GM18499 (cell line): Measurements from ENCODE around the gene ESPL1.

Experiments used
- ATAC-seq: cut with Tn5 transposase; IDR thresholded peaks from one replicate; pipeline ENCODE4 v1.9.1; 2021; ENCODE audit warnings: moderate number of reproducible peaks; ENCODE audit not compliant: insufficient read depth, unreplicated experiment

ESPL1 gene

DNA sequence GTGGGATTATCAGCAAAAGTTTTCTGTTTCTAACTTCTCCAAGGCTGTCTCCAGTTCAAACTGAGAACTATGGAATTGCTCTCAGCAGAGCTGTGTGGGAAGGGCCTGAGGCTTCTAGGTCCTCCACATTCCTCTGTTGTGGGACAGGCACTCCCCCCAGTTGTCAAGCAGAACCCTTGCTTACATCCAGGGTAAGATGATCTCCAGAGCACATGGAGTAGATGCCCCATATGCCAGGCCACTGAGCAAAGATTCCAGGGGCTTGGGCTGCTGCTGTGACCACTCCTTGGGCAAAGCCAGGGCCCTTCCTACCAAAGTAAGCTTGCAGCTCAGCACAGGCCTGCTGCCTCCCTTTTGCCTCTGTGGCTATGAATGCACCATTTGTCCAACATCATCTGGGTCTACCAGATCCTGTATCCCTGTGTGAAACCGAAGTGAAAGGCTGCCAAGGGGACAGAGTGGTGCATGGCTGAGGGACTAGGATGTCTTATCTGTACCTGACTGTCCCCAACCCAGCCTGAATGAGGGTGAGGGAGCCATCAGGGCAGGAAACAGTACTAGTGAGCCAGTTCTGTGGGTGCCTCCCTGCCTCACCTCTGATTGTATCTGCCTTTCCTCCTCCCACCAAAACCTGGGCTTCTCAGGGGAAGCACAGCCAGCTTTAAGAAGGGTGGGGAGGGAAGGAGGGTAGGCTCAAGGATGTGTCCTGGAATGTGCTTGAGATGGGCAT, 13.1 kb upstream of the ESPL1 start:
- ATAC-seq: no peak

DNA sequence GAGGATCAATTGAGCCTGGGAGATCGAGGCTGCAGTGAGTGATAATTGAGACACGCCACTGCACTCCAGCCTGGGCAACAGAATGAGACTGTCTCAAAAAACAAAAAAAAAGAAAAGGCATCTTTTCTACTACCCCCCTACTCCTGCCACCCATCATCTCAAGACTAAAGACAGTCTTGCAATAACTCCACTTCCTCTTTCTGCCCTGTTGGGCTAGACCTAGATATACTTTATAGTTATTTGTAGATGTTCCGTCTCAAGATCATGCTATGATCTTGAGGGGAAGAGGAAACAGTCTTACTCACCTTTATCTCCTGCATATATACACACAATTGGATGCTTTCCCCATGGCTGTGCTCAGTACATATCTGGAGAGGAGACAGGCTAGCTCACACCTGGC, 12.1 kb upstream of the ESPL1 start:
- ATAC-seq: no peak

DNA sequence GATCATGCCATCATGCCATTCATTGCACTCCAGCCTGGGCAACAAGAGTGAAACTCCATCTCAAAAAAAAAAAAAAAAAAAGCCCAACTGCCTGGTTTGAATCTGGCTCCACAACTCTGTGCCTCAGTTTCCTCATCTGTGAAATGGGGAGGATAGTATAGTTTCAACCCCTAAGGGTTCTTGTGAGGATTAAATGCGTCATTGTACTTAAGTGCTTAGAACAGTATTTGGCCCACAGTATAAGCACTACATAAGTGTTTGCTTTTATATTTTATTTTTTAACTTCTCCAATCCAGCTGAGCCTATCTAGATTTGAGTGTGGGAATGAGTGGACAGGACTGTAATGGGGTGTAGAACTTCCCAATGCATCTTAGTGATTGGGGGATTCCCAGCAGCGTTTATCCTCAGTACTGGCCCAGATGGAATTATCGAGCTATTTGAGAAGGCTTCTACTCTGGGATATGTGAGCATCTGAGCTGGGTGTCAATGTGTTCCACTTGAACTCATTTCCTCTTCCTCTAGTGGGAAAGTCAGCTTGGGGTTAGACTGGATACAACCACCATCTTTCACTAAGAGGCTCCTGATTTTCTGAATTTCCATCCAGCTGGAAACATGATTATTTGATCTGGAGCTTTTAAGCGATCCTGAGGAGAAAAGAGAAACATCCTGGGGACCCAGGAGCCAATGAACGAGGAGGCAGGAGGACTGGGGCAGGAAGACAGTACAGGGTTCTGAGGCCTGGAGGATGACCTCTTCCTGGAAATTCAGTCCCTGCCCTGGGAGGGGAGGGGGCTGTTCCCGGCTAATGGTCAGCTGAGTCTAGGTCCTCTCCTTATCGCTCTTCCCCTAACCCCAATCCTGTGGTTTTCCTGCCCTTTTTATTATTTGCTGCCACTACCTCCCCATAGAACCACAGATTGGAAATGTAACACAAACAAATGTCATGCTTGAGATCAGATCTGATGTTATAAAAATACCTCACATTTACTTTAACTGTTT, 9.3 kb upstream of the ESPL1 start:
- no peak for ATAC-seq

DNA sequence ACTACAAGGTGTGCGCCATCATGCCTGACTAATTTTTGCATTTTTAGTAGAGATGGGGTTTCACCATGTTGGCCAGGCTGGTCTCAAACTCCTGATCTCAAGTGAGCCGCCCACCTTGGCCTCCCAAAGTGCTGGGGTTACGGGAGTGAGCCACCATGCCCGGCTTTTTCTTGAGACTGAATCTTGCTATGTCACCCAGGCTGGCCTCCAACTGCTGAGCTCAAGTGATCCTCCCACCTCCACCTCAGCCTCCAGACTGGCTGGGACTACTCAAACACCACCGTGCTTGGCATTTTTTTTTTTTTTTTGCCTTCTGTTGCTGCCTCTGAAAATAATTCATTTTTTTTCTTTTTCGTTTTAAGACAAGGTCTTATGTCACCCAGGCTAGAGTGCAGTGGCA, 8.2 kb upstream of the ESPL1 start:
- ATAC-seq: no peak

DNA sequence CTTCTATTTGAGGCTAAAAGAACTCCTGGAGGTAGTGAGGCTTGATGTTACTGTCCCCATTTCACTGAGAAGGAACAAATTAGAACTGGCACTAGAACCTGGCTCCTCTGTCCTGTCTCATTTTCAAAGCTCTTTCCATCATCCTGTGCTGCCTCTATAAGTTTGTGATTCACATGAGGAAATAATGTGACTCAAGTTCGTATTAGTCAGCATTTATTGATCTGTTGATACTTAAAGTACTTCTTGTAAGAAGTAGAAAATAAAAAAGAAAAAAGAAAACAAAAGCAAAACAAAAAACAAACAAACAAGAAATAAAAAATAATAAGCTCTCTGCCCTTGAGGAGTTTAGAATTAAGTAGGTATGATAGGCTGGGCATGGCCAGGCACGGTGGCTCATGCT, 2.3 kb upstream of the ESPL1 start:
- no peak for ATAC-seq

DNA sequence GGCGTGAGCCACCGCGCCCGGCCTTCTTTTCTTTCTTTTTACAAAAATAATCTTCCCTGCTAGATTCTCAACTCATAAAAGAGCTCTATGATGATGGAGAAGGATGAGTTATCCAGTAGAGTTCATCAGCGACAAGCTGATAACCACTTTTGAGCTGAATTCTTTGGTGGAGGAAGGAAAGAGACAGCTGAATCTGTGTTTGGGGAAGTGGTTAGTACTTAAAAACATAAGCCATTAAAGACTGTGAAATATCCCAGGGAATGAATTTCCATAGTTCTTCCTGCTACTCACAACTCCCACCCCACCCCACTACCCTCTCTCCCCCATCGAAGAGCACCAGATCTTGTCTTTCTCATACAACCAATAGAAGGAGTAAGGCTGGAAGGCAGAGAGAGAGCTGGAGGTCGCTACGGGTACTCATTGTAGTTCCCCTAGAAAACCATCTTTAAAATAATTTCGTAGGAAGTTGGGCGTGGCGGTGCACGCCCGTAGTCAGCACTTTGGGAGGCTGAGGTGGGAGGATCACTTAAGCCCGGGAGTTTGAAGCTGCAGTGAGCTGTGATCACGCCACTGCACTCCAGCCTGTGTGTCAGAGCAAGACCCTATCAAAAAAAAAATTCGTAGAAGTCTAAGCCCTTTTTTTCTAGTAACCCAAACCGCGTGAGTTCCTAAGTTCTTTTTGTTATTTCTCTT, 647 bp upstream of the ESPL1 start:
- ATAC-seq: no peak

DNA sequence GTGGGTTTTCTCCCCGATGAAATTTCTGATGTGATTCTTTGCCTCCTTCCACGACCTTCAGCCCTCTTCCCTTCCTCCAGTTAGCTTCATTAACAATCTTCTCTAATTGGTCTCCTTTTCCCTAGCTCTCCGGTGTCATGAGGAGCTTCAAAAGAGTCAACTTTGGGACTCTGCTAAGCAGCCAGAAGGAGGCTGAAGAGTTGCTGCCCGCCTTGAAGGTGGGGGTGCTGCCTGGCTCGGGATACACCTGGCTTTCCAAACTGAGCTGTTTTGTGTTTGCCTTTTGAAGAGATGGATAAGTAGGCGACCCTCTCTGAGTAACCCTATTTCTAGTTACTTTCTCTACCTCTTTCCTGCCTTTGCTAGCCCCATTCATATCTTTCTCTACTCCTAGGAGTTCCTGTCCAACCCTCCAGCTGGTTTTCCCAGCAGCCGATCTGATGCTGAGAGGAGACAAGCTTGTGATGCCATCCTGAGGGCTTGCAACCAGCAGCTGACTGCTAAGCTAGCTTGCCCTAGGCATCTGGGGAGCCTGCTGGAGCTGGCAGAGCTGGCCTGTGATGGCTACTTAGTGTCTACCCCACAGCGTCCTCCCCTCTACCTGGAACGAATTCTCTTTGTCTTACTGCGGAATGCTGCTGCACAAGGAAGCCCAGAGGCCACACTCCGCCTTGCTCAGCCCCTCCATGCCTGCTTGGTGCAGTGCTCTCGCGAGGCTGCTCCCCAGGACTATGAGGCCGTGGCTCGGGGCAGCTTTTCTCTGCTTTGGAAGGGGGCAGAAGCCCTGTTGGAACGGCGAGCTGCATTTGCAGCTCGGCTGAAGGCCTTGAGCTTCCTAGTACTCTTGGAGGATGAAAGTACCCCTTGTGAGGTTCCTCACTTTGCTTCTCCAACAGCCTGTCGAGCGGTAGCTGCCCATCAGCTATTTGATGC, 797 bp downstream of the ESPL1 start:
- no peak for ATAC-seq

DNA sequence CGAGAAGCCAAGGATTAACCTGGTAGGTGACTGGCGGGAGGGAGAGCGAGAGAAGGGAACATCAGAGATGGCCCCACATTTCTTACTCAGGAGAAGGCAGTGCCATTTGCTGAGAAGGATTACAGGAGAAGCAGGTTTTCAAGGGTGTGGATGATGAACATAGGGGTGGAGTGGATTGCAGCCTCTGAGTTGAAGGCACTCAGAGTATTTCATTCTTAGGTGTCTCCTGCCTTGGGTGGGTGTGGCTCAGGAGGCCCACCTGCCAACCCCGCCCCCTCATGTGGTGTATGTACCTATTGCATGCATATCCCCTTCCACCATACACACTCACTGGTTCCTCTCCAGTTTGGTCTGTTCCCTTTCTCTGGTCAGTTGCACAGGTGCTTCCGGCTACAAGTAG, 6.3 kb downstream of the ESPL1 start:
- no peak for ATAC-seq

DNA sequence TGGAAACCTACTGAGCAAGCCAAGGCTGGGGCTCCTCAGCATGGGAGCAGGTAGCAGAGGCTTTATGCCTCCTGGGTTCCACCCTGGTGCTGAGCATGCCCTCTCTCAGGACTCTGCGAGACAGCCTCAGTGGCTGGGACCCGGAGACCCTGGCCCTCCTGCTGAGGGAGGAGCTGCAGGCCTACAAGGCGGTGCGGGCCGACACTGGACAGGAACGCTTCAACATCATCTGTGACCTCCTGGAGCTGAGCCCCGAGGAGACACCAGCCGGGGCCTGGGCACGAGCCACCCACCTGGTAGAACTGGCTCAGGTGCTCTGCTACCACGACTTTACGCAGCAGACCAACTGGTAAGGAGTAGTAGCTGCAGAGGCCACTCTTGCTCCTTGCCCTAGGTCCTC, 8.4 kb downstream of the ESPL1 start:
- ATAC-seq: no peak

DNA sequence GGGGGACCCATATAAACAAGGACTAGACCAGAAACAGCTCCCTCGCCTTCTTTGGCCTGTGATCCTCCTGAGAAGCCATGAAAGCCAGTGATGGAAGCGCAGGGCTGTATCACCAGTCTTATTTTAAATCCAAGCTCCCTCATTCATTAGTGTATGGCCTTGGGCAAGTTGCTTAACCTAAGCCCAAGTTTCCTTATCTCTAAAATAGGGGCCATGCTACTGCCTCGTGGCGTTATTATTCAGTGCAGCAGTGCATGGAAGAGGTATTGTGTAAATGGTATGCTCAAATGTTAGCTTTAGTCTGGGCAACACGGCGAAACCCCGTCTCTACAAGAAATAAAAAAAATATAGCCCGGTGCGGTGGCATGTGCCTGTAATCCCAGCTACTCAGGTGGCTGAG, 9.9 kb downstream of the ESPL1 start:
- no peak for ATAC-seq

DNA sequence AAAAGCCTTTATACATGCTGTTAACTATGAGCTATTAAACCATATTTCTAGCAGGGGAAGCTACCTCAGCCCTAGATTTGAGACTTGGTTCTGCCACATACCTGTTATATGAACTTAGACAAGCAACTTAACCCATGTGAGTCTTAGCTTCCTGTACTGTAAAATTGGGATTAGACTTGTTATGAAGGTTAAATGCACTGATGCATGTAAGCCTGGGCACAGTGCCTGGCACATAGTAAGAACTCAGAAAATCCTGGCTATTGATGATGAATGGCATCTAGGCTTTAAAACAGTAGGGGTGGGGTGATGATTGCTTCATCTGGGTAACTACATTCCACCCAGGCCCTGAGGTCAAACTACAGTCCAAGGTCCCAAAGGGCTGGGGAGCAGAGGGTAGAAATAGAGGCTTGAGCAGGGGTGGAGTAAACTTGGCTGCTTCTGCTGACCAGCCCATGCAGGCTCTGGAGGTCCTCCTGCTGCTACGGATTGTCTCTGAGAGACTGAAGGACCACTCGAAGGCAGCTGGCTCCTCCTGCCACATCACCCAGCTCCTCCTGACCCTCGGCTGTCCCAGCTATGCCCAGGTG, 11.3 kb downstream of the ESPL1 start:
- ATAC-seq: no peak

DNA sequence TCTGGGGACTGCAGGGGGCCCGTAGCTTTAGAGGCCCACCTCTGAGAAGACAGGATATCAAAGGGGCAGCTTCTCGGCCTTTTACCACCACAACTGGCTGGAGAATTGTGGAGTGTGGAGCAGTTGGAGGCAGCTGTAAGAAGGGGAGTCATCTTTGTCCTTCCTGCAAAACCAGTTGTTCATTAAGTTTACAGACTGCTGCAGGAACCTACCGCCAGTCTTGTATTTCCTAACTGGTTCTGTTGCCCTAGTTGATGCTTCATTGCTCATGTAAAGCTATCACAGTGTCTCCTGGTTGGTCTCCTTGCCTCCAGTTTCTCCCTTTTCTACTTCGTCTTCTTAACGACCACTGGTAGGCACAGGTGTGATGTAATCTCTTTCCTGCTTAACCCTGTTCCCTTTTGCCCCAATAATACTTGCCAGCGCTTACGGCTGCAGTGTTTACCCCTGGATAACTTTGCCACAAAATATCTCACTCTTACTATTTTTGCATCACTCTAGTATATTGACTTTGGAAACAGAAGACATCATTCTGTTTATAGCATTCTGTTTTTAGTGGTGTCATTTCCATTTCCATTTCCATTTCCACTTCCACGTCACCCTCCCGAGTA, 11.9 kb downstream of the ESPL1 start:
- ATAC-seq: no peak

DNA sequence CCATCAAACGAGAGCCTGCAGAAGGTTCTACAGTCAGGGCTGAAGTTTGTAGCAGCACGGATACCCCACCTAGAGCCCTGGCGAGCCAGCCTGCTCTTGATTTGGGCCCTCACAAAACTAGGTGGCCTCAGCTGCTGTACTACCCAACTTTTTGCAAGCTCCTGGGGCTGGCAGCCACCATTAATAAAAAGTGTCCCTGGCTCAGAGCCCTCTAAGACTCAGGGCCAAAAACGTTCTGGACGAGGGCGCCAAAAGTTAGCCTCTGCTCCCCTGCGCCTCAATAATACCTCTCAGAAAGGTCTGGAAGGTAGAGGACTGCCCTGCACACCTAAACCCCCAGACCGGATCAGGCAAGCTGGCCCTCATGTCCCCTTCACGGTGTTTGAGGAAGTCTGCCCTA, 18.3 kb downstream of the ESPL1 start:
- no peak for ATAC-seq

DNA sequence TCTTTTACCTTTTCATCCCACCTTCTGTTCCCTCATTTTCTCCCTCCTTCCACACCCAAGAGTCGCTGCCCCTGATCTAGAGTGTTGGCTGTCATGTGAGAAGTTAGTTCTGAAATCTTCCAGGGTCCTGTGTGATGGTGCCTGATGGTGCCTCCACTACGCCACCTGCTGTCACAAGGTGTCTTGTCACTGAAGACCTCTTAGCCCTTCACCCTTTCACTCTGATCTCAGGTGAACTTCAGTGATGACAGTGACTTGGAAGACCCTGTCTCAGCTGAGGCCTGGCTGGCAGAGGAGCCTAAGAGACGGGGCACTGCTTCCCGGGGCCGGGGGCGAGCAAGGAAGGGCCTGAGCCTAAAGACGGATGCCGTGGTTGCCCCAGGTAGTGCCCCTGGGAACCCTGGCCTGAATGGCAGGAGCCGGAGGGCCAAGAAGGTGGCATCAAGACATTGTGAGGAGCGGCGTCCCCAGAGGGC, 19.7 kb downstream of the ESPL1 start:
- ATAC-seq: no peak

DNA sequence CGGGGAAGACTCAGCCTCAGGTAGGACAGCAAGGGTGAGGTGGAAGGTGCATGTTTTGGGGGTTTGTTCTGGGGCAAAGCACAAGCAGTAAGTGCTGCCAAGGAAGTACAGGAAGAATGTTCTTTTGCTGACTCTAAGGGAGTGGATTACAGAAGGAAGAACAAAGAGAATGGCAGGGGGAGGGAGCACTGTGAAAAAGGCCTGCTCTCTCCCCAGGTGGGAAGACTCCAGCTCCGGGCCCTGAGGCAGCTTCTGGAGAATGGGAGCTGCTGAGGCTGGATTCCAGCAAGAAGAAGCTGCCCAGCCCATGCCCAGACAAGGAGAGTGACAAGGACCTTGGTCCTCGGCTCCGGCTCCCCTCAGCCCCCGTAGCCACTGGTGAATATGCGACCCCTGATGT, 20.2 kb downstream of the ESPL1 start:
- ATAC-seq: no peak

DNA sequence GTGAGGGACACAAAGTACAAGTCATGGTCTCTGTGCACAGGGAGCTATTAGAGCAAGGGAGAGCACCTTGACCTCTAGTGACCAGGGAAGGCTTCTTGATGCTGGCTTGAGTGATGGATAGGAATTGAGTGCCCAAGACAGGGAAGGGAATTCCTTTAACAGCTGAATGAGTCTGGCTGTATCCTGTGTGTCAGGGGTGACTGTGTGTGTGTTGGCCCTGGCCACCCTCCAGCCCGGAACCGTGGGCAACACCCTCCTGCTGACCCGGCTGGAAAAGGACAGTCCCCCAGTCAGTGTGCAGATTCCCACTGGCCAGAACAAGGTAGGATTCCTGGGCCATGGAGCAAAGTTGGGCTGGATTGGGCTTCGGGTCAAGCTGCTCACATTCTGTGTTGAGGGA, 21.8 kb downstream of the ESPL1 start:
- no peak for ATAC-seq

DNA sequence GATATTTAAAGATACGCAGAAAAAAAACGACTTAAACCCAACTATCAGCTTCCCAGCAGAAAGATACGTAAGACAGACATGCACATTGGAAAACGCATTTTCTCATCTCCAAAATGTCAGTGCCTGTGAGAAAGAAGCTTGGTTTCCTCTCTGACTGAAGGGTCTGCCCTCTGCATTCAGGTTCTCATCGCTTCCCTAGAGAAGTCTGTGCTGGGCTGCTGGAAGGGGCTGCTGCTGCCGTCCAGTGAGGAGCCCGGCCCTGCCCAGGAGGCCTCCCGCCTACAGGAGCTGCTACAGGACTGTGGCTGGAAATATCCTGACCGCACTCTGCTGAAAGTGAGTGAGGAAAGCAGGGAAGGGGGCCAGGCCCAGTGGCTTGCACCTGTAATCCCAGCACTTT, 22.6 kb downstream of the ESPL1 start:
- no peak for ATAC-seq

DNA sequence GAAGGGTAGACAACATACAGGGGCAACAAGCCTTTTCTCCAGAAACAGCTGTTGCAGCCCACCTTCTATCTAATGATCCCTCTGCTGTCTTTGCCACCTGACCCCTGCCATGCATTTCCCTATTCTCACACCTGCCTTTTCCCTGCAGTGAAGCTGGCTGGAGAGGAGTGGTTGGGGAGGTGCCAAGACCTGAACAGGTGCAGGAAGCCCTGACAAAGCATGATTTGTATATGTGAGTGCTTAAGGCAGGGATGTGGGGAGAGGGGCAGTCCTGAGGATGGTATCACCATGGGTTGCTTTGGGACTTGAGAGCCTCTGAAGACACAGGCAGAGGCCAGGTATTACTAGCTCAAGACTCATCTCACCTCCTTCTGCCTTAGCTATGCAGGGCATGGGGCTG, 24.3 kb downstream of the ESPL1 start:
- no peak for ATAC-seq
